NCI-H2081 treated with DMSO at 0.1 percent for 48 hours (cell line): ENCODE data around the gene S100B.

ENCODE experiments used
- DNase-seq: peaks from one replicate; lab custom pipeline; 2025; lab: John Stamatoyannopoulos, UW

The S100B gene

DNA sequence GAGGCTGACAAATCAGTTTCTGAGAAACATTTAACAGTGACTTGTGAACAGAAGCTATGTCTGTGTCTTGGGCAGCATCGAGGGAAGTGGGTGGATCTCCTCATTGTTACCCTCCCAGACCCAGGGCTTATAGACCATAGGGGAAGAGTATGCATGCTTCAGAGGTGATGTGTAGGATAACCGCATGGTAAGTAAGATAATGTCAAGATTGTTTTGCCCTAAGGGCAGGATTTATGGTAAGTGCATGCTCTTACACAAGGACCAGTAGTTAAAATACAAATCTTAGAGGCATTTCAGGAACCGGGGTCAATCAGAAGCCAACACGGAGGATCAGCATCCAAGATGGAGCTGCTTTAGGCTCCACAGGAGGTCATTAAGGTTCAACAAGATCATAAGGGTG, 22.8 kb upstream of the S100B start:
- DNase-seq, result no peak

- DNase-seq, result no peak
These were observed 22.2 kb upstream of the S100B start for GRCh38 chr21:46626975-46627501.

DNA sequence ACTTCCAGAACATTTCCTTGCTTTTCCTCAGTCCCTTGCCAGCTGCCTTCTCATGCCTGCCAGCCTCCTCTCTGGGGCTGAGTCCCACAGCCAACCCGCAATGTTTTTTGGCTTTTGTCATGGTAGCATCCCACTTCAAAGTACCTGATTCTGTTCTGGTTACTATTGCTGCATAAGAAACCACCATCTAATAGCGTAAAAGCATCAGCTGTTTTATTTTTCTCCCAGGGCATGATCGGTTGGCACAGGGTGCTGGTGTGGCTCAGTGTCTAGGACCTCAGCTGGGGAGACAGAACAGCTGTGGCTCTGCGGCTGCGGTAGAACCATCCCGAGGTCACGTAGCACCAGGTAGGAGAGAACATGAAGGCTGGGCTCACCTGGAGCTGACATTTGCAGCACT, 21.7 kb upstream of the S100B start:
- DNase-seq, result no peak

DNA sequence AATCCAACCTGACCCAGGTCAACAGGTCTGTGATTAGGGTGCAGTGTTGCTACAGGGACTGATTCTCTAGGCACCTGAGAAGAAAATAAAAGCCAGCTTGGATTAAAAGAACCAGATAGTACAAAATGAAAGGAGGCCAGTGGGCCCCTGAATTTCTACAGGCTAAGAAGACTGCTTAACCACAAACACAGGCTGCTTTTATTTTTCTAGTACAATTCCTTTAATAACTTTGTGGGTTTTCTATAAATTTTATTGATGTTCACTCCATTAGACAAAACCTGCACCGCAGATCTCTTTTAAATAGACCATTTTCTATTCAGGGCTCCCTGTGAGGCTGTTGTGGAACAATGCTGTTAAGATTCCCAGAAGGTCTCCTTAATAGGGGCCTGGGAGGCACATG, 20.9 kb upstream of the S100B start:
- no peak for DNase-seq

- no peak for DNase-seq
These were observed 19.2 kb upstream of the S100B start for GRCh38 chr21:46624050-46624449.

DNA sequence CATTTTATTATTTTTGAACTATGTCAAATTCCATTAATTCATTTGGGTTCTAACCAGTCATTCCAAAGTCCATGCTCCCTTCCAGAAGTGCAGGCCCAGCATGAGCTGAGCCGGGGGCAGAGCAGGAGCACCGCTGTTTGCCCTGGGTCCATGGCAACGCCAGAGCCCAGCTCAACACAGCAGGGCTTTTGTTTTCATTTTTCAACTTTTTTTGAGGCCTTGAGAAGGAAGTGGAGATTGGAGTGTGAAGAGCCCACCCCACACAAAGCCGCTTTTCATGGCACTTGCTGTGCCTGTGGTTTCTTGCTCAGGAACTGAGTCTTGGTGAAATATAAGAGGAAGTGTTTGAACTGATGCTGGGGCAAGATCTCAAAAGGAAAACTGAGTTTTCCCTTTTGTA, 17.3 kb upstream of the S100B start:
- DNase-seq, result no peak

- DNase-seq, result no peak
These were observed 16.7 kb upstream of the S100B start for GRCh38 chr21:46621457-46622182.

DNA sequence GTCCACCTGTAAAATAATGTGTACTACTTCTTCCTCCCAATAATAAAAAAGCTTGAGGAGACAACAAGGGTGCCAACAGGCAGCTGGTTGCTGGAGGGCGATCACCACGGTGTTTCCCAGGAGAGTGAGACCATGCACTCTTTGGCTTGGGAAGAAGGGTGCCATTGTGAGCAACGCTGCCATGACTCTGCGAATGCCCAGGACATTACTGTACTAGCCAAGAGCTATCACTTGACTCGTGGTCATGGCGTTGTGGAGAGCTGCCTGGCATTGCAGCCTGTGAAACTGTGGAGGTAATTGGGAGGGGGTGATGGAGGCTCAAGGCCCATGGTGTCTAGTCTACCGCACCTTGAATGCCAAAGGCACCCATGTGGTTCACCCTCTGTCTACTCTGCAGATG, 16.0 kb upstream of the S100B start:
- no peak for DNase-seq

DNA sequence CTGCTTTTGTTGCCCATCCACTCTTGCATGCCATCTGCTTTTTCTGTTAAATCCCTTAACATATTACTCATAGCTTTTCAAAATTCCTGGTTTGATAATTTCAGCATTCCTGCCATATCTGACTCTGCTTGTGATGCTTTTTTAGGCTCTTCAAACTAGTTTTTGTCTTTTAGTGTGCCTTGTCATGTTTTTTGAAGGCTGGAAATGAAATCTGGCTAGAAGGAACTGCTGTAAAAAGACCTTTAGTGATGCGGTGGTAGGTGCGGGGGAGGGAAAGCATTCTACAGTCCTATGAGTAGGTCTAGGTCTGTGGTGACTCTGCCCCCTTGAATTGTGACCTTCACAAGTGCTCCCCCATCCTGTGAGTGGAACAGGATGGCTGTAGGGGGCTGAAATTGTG, 15.0 kb upstream of the S100B start:
- no peak for DNase-seq

- DNase-seq, result no peak
These were observed 14.0 kb upstream of the S100B start for GRCh38 chr21:46618738-46619379.

DNA sequence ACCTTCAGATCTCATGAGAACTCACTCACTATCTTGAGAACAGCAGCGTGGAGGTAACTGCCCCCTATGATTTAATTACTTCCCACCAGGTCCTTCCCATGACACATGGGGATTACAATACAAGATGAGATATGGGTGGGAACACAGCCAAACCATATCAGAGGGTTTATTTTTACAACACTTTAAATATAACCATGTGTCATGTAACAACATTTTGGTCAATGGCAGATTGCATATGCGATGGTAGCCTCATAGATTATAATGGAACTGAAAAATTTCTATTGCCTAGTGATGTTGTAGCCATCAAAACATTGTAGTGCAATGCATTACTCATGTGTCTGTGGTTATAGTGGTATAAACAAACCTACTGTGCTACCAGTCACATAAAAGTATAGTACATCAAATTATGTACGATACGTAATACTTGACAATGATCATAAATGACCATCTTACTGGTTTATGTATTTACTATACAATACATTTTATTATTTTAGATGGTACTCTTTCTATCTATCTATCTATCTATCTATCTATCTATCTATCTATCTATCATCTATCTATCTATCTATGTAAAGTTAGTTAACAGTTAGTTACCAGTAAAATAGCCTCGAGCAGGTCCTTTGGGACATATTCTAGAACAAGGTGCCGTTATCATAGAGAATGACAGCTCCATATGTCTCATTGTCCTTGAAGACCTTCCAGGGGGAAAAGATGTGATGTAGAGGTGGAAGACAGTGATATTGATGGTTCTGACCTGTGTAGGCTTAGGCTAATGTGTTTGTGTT, 12.6 kb upstream of the S100B start:
- no peak for DNase-seq

DNA sequence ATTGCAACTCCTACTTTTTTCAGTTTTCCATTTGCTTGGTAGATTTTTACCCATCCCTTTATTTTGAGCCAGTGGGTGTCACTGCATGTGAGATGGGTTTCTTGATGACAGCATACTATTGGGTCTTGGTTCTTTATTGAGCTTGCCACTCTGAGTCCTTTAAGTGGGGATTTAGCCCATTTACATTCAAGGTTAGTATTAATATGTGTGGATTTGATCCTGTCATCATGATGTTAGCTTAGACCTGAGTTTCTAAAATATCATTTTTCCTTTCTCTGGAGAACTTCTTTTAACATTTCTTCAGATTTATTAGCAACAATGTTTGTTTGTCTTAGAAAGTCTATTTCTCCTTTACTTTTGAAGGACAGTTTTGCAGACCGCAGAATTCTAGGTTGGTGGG, 11.8 kb upstream of the S100B start:
- no peak for DNase-seq

DNA sequence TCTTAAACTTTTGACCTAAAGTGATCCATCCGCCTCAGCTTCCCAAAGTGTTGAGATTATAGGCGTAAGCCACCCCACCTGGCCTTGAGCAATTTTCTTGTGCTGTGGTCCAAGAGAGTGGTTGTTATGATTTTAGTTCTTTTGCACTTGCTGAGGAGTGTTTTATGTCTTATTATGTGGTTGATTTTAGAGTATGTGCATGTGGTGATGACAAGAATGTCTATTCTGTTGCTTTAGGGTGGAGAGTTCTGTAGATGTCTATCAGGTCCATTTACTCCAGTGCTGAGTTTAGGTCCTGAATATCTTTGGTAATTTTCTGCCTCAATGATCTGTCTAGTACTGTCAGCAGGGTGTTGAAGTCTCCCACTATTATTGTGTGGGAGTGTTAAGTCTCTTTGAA, 11.2 kb upstream of the S100B start:
- DNase-seq, result no peak

DNA sequence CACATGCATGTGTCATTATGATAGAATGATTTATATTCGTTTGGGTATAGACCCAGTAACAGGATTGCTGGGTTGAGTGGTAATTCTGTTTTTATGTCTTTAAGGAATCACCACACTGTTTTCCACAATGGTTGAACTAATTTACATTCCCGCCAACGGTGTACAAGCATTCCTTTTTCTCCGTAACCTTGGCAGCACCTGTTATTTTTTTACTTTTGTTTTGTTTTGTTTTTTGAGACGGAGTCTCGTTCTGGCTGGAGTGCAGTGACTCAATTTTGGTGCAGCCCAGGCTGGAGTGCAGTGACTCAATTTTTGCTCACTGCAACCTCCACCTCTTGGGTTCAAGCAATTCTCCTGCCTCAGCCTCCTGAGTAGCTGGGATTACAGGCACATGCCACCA, 8.5 kb upstream of the S100B start:
- no peak for DNase-seq

DNA sequence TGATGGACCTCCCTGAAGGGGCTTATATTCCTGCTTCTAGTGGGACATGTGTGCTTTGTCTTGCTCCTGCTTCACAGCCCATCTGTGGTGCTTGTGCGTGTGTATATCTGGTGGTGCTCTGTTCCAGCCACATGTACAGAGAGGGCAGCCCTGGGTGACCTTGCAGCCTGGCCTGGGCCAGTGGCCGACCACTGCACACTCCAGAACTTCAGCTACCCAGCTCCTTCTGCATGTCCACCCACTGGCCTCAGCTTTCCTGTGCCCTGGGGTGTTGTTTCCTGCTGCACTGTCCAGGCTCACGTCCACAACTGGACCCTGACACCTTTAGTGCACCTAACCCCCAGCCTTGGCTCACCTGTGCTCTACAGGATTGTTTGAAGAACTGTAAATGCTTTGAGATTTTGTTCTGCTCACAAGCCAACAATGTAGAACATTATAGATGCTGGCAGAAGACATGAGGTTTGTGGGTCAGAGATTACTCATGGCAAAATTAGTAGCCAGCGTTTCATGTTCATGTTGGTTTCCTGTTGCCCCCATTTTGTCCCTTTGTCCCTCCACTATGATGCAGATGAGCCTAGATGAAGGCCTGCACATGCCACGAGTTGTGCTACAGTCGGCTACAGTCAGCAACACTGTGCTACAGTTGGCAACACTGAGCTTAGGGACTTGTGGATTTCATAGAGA, 5.3 kb upstream of the S100B start:
- no peak for DNase-seq

DNA sequence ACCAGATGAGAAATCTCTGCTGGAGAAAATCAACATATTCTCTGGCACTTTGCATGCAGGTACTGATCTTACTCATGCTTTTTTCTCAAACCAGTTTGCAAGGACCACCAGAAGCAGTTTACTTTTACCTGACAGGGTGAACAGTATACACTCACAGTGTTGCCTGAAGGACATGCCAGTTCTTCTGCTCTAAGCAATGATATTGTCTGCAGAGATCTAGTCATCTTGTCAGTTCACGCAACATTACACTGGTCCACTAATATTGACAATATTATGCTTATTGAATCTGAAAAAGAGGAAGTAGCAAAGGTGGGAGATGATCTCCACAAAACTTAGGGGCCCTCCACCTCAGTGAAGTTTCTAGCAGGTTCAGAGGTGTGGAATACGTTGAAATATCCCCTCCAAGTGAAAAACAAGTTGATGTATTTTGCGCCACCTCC, 3.8 kb upstream of the S100B start:
- DNase-seq, result no peak

- DNase-seq, result no peak
These were observed 2.8 kb upstream of the S100B start for GRCh38 chr21:46607636-46608035.

DNA sequence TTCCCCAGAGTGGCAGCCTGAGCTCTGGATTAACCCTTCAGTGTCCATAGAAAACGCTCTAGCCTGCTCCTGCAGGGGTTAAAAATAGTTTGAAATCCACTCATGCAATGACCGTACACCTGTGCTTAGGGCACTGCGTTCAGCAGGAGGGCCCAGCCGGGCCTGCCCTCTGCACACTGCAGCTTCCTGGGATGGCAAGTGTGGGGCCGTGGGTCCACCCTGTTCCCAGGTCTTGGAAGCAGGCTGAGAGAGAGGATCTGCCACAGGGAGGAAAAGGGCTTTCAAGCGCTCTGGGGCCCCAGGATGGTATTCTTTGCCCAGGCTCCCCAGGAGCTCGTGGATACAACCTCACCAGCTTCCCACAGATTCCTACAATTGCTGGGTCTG, 1.5 kb upstream of the S100B start:
- DNase-seq, result no peak

DNA sequence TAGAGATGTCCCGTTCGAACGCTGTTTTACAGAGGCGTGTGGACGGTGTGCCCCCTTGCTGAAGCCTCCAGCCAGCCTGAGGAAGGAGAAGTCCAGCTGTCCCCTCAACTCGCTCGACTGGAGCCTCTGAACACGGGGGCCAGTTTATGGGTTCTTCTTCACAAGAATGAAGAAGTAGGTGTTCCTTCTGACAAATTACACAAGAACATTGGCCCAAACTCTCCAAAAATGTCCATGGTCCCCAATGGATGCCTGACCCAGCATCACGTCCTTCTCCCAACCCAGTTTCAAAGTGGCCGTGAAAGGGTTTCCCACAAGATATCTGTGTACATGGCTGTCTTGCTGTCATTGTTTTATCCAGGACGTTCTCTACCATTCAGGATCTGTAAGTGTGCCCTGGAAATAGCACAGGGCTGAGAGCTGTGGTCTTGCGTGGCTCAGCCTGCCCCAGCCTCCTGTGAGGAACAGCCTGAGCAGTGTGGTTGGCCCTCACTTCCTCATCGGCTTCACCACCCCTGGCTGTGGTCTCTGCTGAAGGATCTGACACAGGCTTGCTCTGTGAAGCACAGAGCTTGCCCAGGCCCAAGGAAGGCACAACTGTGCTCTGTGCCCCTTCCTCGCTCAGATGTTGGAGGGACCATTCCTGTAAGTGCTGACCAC, 1.0 kb upstream of the S100B start:
- DNase-seq, result no peak

GRCh38 chr21:46604329-46604974, 430 bp downstream of the S100B start:
- DNase-seq, result no peak

GRCh38 chr21:46603228-46603627, 1.7 kb downstream of the S100B start:
- no peak for DNase-seq
